GM18505 (cell line): Measurements from ENCODE around the gene SWT1.
"Not testable (repeated sequence)": the region's sequence is repeated elsewhere in the genome, so short reads cannot be mapped to it uniquely, and the experiment has no call there.

Experiments used
- ATAC-seq: cut with Tn5 transposase; IDR thresholded peaks from one replicate; pipeline ENCODE4 v1.9.1; 2021; ENCODE audit not compliant: unreplicated experiment
- POLR2A ChIP-seq: IDR thresholded peaks from 4 replicates; pipeline ENCODE4 v1.6.1; 2011; ENCODE audit warnings: borderline replicate concordance; ENCODE audit not compliant: insufficient read depth, insufficient read length; ENCODE audit errors: extremely low read depth

SWT1 gene

GRCh38 chr1:185249563-185249962 is 92.6 kb downstream of the SWT1 start:
- no peak for ATAC-seq

DNA sequence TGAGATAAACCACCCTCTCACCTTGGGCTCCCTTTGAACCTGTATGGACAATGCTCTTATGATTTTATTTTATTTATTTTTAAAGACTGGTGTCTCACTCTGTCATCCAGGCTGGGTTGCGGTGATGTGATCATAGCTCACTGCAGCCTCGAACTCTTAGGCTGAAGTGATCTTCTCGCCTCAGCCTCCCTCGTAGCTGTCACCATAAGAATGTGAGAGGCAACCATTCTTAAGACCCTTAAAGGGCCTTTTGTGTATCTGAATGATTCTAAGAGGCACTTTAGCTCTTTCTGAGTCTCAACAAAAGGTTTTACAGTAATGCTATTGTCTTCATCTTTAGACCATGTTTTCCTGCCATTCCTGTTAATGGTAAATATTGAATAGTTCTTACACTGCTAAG is 93.1 kb downstream of the SWT1 start:
- no peak for TF ChIP-seq POLR2A
- no peak for ATAC-seq

More at GRCh38 chr1:185249563-185249962, 92.6 kb downstream of the SWT1 start:
- no peak for TF ChIP-seq POLR2A

GRCh38 chr1:185251928-185252327 is 95.0 kb downstream of the SWT1 start:
- ATAC-seq = not testable (repeated sequence)

GRCh38 chr1:185252404-185252803 is 95.4 kb downstream of the SWT1 start:
- not testable (repeated sequence) for ATAC-seq

DNA sequence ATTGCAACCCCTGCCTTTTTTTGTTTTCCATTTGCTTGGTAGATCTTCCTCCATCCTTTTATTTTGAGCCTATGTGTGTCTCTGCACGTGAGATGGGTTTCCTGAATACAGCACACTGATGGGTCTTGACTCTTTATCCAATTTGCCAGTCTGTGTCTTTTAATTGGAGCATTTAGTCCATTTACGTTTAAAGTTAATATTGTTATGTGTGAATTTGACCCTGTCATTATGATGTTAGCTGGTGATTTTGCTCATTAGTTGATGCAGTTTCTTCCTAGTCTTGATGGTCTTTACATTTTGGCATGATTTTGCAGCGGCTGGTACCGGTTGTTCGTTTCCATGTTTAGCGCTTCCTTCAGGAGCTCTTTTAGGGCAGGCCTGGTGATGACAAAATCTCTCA is 98.6 kb downstream of the SWT1 start:
- not testable (repeated sequence) for ATAC-seq

DNA sequence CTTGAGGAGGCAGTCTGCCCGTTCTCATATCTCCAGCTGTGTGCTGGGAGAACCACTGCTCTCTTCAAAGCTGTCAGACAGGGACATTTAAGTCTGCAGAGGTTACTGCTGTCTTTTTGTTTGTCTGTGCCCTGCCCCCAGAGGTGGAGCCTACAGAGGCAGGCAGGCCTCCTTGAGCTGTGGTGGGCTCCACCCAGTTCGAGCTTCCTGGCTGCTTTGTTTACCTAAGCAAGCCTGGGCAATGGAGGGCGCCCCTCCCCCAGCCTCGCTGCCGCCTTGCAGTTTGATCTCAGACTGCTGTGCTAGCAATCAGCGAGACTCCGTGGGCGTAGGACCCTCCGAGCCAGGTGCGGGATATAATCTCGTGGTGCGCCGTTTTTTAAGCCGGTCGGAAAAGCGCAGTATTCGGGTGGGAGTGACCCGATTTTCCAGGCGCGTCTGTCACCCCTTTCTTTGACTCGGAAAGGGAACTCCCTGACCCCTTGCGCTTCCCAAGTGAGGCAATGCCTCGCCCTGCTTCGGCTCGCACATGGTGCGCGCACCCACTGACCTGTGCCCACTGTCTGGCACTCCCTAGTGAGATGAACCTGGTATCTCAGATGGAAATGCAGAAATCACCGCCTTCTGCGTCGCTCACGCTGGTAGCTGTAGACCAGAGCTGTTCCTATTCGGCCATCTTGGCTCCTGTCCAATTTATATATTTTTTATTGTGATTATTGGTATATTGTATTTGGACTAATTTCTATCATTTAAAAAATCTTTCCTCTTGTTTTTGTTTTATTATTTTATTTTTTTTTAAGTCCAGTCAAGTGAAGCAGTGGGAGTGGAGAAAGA is 100.4 kb downstream of the SWT1 start:
- not testable (repeated sequence) for ATAC-seq

- ATAC-seq = no peak
- TF ChIP-seq POLR2A = no peak
Measured at GRCh38 chr1:185257950-185258208, 100.9 kb downstream of the SWT1 start.

DNA sequence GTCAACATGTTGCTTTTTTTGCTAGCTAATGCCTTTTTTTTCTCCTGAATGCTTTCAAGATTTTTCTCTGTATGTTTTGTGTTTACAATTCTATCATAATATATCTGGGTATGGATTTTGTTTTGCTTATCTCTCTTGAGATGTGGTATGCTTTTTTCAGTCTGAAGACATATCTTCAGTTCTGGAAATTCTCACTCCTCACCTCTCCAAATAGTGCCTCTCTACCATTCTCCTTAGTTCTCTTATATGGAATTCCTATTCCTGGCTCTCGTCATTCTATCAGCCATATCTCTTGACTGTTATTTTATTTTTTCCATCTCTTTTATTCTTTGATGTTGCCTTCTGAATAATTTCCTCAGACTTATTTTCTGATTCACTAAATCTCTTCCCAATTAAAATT is 101.7 kb downstream of the SWT1 start:
- no peak for ATAC-seq
- no peak for TF ChIP-seq POLR2A

GRCh38 chr1:185260611-185261010 is 103.6 kb downstream of the SWT1 start:
- ATAC-seq = no peak
- TF ChIP-seq POLR2A = no peak

- no peak for TF ChIP-seq POLR2A
- ATAC-seq = no peak
Measured at GRCh38 chr1:185262151-185262550, 105.2 kb downstream of the SWT1 start.

GRCh38 chr1:185263292-185263691 is 106.3 kb downstream of the SWT1 start:
- ATAC-seq = no peak
- TF ChIP-seq POLR2A = no peak

- no peak for ATAC-seq
- no peak for TF ChIP-seq POLR2A
Measured at GRCh38 chr1:185263780-185264179, 106.8 kb downstream of the SWT1 start.

DNA sequence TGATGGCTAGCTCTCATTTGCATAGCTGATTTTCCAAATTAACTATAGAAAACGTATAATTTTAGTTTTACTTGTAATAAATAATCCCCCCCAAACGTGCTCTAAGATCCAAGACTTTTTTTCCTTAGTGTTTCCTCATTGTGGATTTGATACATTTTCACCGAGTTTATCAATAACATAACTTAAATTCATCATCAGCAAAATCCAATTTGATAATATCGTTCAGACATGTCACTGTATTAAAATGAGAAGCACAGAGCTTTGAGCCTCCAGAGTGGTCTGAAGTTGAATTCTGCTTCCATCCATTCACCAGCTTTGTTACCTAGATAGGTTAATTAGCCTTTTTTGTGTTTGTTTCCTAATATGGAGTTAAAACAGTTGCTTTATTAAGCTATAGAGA is 108.3 kb downstream of the SWT1 start:
- no peak for ATAC-seq
- TF ChIP-seq POLR2A = no peak

- no peak for TF ChIP-seq POLR2A
- no peak for ATAC-seq
Measured at GRCh38 chr1:185267301-185267700, 110.3 kb downstream of the SWT1 start.

GRCh38 chr1:185267701-185268100 is 110.7 kb downstream of the SWT1 start:
- ATAC-seq = no peak
- TF ChIP-seq POLR2A = no peak
